PC-3 (cell line): Measurements from ENCODE around the gene PRR5L.
A peak's percentile ranks its signal among the peaks of the same experiment; 100 is the strongest.

ENCODE experiments used
- CTCF ChIP-seq: fragments of 300-600 bp; sonication (generic); conservative IDR thresholded peaks from 2 replicates; pipeline ENCODE4 v1.5.1; 2017; ENCODE audit warnings: antibody characterized with exemption, low read depth, mild to moderate bottlenecking, low read length
- EZH2phosphoT487 ChIP-seq: fragments of 300-600 bp; sonication (generic); IDR thresholded peaks from 2 replicates; pipeline ENCODE4 v1.6.1; 2018; ENCODE audit warnings: mild to moderate bottlenecking, antibody characterized with exemption, low read length, borderline replicate concordance

DNA sequence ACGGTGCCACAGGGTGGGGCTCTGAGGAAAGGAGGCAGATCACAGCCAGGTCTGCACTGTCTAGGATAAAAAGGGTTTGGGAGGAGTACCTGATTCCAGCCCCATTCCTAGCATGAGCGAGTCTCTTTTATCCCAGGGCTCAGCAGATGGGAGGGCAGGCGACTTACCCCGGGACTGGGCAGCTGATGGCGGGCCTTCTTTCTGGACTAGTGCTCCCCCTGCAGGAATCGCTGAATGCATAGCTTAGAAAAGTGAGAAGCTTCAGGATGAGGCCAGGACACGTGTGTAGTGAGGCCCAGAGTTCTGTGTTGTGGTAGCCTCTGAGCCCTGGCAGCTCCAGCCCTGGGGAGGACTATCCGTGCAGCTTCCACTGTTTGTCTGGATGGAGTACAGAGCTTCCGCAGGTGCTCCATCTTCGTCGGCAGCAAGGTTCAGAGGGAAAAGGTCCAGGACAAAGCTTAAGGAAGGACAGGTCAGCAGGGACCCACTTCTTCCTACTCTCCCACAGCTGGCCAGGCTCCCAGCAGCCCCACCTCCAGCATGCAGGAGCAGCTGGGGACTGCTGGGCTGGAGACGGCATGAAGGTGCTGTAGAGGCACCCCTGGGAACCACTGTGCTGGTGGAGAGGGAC, 37.2 kb upstream of the PRR5L start:
- TF ChIP-seq EZH2phosphoT487 (no peak), CTCF (peak; percentile 77)
